Hepatocyte (in vitro differentiated cells): Measurements from ENCODE around the gene OR2T5. TPM values are rescaled to one million over a fixed set of nuclear protein-coding genes. Genes with fewer than 3 reads are reported as not detected.
"Not testable (repeated sequence)": the region's sequence is repeated elsewhere in the genome, so short reads cannot be mapped to it uniquely, and the experiment has no call there.

Source experiments
- DNase-seq: peaks from one replicate; pipeline ENCODE4 v3.0.0-alpha.2; 2016; ENCODE audit warnings: low spot score
- H2AFZ ChIP-seq: fragments of 200-600 bp; sonication (generic); 2 replicates; pipeline ENCODE4 v1.6.0; 2016; ENCODE audit warnings: antibody characterized with exemption, mild to moderate bottlenecking
- H3K27ac ChIP-seq: fragments of 200-600 bp; sonication (generic); 2 replicates; pipeline ENCODE4 v1.5.1; 2016; ENCODE audit warnings: mild to moderate bottlenecking
- H3K27me3 ChIP-seq: fragments of 200-600 bp; sonication (generic); 2 replicates; pipeline ENCODE4 v1.6.1; 2016
- H3K36me3 ChIP-seq: fragments of 200-600 bp; sonication (generic); replicated peaks from 2 replicates; pipeline ENCODE4 v1.5.1; 2016; ENCODE audit warnings: low read depth; ENCODE audit not compliant: insufficient read depth
- H3K4me1 ChIP-seq: fragments of 200-600 bp; sonication (generic); 2 replicates; pipeline ENCODE4 v1.5.1; 2016; ENCODE audit warnings: mild to moderate bottlenecking, moderate library complexity; ENCODE audit not compliant: insufficient read depth
- H3K4me2 ChIP-seq: fragments of 200-600 bp; sonication (generic); 2 replicates; pipeline ENCODE4 v1.6.0; 2016
- H3K4me3 ChIP-seq: fragments of 200-600 bp; sonication (generic); 2 replicates; pipeline ENCODE4 v1.5.1; 2016; ENCODE audit warnings: mild to moderate bottlenecking
- H3K79me2 ChIP-seq: fragments of 200-600 bp; sonication (generic); 2 replicates; pipeline ENCODE4 v1.6.0; 2017; ENCODE audit warnings: mild to moderate bottlenecking
- H3K9me2 ChIP-seq: fragments of 200-600 bp; sonication (generic); replicated peaks from 2 replicates; pipeline ENCODE4 v1.6.0; 2017; ENCODE audit warnings: mild to moderate bottlenecking; ENCODE audit not compliant: insufficient read depth
- H3K9me3 ChIP-seq: fragments of 200-600 bp; sonication (generic); 2 replicates; pipeline ENCODE4 v1.5.1; 2016; ENCODE audit warnings: low read depth, mild to moderate bottlenecking
- H4K20me1 ChIP-seq: fragments of 200-600 bp; sonication (generic); 2 replicates; pipeline ENCODE4 v1.6.0; 2016; ENCODE audit warnings: mild to moderate bottlenecking; ENCODE audit not compliant: insufficient read depth, poor library complexity, severe bottlenecking
- WGBS: methylation state at CpG from one replicate; pipeline ENCODE4 v1.1.6; 2016; ENCODE audit warnings: low lambda C conversion rate; ENCODE audit errors: missing lambda C conversion rate; 5-methylcytosine and 5-hydroxymethylcytosine counted together
- polyA plus RNA-seq: library from polyadenylated mRNA; unstranded; fragments of >200 nt; fragmentation: Nextera tagmentation; extraction: Ambion mirVana; gene quantifications from 2 replicates; pipeline ENCODE4 v1.2.1, GENCODE V29; 2016
- total RNA-seq: library from RNA; depleted of rRNA; stranded (reverse); fragments of >200 nt; gene quantifications from 2 replicates; pipeline ENCODE4 v1.2.3, GENCODE V29; 2014

OR2T5 gene
- total and polyA plus RNA-seq, 2 experiments from 2014 or later, result not detected

GRCh38 chr1:248475660-248476059 is 12.7 kb upstream of the OR2T5 start:
- not testable (repeated sequence) for H2AFZ ChIP-seq, H3K9me2 ChIP-seq, H3K27ac ChIP-seq, DNase-seq, H3K9me3 ChIP-seq, H3K27me3 ChIP-seq, H3K79me2 ChIP-seq, H3K4me2 ChIP-seq, H3K4me1 ChIP-seq, H3K4me3 ChIP-seq, H3K36me3 ChIP-seq, H4K20me1 ChIP-seq
- WGBS, result no CpG with 5 or more reads among the region's 1 CpG

GRCh38 chr1:248481686-248482579 is 6.5 kb upstream of the OR2T5 start:
- H2AFZ ChIP-seq, H3K79me2 ChIP-seq, DNase-seq, H4K20me1 ChIP-seq, H3K4me1 ChIP-seq, H3K4me2 ChIP-seq, H3K27me3 ChIP-seq, H3K27ac ChIP-seq, H3K9me2 ChIP-seq, H3K4me3 ChIP-seq, H3K9me3 ChIP-seq, H3K36me3 ChIP-seq: not testable (repeated sequence)
- 61% methylated on average over 13 of the region's 13 CpGs for WGBS

GRCh38 chr1:248496661-248497060 is 8.3 kb downstream of the OR2T5 start:
- not testable (repeated sequence) for H2AFZ ChIP-seq, H4K20me1 ChIP-seq, DNase-seq, H3K79me2 ChIP-seq, H3K9me2 ChIP-seq, H3K4me1 ChIP-seq, H3K36me3 ChIP-seq, H3K9me3 ChIP-seq, H3K4me2 ChIP-seq, H3K4me3 ChIP-seq, H3K27me3 ChIP-seq, H3K27ac ChIP-seq
- no CpG with 5 or more reads among the region's 5 CpGs for WGBS

GRCh38 chr1:248500305-248501035 is 12.1 kb downstream of the OR2T5 start:
- H3K4me1 ChIP-seq, H4K20me1 ChIP-seq, H3K4me2 ChIP-seq, H3K9me2 ChIP-seq, H3K4me3 ChIP-seq, H3K9me3 ChIP-seq, H3K27me3 ChIP-seq, DNase-seq, H3K36me3 ChIP-seq, H2AFZ ChIP-seq, H3K79me2 ChIP-seq, H3K27ac ChIP-seq: not testable (repeated sequence)
- WGBS, result 60% methylated on average over 1 of the region's 2 CpGs

GRCh38 chr1:248507773-248508172 is 19.4 kb downstream of the OR2T5 start, which contains the start of gene OR2G6:
TSS of gene OR2G6 (plus strand) at chr1:248508073. CDS start at chr1:248521647, 13,574 bp downstream.
- not testable (repeated sequence) for H3K79me2 ChIP-seq, H3K9me2 ChIP-seq, DNase-seq, H2AFZ ChIP-seq, H3K27me3 ChIP-seq, H3K4me3 ChIP-seq, H3K4me1 ChIP-seq, H3K36me3 ChIP-seq, H3K4me2 ChIP-seq, H3K27ac ChIP-seq, H4K20me1 ChIP-seq, H3K9me3 ChIP-seq
- whole genome bisulfite sequencing, result no CpG with 5 or more reads among the region's 2 CpGs

GRCh38 chr1:248510217-248510616 is 21.8 kb downstream of the OR2T5 start:
- H3K36me3 ChIP-seq, DNase-seq, H2AFZ ChIP-seq, H3K27me3 ChIP-seq, H3K9me3 ChIP-seq, H3K79me2 ChIP-seq, H3K27ac ChIP-seq, H3K4me1 ChIP-seq, H4K20me1 ChIP-seq, H3K9me2 ChIP-seq, H3K4me3 ChIP-seq, H3K4me2 ChIP-seq: not testable (repeated sequence)
